ENCODE measurements around the gene LGALS9B.
"Not testable (repeated sequence)": the region's sequence is repeated elsewhere in the genome, so short reads cannot be mapped to it uniquely, and the experiment has no call there.

DNA sequence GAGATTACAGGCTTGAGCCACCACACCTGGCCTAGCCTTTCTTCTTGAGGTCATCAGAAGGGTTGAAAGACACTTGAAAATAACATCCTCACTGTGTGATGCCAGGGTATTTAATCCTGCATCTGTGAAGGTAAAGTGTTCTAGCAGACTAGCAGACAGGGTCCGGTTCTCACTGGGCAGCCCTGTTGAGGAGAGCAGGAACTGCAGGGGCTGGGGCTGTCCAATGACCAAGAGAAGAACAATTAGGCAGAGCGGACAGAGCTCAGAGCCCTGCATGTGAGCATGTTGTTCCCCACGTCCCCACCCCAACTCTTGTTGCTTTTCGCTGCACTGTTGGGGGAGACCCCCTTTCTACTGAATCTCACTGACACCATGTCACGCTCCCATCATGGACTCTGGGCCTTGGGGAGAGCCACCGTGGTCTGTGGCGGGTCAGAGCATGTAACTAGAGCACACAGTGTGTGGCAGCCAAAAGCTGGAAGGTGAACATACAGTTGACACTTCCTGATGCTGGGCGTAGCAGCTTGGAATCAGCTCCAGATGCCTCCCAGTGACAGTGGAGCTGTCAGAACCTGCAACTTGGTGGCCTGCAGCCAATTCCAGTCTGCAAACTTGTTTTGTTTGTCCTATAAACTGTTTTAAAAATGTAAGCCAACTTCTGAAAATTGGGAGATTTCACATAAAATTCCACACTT lies 7.9 kb upstream of the LGALS9B start:
- TF ChIP-seq, protein P1, sequence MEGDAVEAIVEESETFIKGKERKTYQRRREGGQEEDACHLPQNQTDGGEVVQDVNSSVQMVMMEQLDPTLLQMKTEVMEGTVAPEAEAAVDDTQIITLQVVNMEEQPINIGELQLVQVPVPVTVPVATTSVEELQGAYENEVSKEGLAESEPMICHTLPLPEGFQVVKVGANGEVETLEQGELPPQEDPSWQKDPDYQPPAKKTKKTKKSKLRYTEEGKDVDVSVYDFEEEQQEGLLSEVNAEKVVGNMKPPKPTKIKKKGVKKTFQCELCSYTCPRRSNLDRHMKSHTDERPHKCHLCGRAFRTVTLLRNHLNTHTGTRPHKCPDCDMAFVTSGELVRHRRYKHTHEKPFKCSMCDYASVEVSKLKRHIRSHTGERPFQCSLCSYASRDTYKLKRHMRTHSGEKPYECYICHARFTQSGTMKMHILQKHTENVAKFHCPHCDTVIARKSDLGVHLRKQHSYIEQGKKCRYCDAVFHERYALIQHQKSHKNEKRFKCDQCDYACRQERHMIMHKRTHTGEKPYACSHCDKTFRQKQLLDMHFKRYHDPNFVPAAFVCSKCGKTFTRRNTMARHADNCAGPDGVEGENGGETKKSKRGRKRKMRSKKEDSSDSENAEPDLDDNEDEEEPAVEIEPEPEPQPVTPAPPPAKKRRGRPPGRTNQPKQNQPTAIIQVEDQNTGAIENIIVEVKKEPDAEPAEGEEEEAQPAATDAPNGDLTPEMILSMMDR (IDR thresholded peaks at IDR 0.05) = not testable (repeated sequence)
- not testable (repeated sequence) for TF ChIP-seq POLR2A, POLR2AphosphoS5, EP300 (IDR thresholded peaks at IDR 0.05)
